GM18502 (cell line): Measurements from ENCODE around the gene OR2S2.
"Not testable (repeated sequence)": the region's sequence is repeated elsewhere in the genome, so short reads cannot be mapped to it uniquely, and the experiment has no call there.

Source experiments
- ATAC-seq: cut with Tn5 transposase; IDR thresholded peaks from one replicate; pipeline ENCODE4 v1.9.1; 2021; ENCODE audit warnings: mild to moderate bottlenecking; ENCODE audit not compliant: unreplicated experiment, poor library complexity

OR2S2 gene

GRCh38 chr9:35958104-35958837, at the start of gene OR2S2:
OR2S2 (minus strand) TSS chr9:35958154; CDS start chr9:35958098, 56 bp downstream.
- no peak for ATAC-seq

DNA sequence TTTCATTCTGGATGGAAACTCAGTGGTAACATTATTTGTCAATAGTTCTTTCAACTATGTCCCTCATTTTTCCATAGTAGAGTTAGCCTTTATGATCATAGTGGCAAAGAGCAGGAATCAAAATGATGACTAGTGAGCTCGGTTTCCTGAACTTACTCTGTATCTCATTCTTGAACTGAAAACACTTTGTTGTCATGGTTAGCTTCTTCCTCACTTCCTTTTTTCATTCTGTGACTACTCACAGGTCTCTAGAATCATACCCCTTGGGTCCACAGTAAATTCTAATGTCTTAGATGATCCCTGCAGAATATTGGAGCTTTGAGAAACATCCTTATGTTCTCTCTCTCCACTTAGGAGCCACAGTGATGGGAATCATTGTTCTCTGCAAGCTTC, 49.4 kb upstream of the OR2S2 start:
- peak; percentile 58 for ATAC-seq

GRCh38 chr9:36006549-36007315, 48.8 kb upstream of the OR2S2 start:
- ATAC-seq = no peak

- ATAC-seq = no peak
These were observed 47.9 kb upstream of the OR2S2 start for GRCh38 chr9:36005891-36006290.

DNA sequence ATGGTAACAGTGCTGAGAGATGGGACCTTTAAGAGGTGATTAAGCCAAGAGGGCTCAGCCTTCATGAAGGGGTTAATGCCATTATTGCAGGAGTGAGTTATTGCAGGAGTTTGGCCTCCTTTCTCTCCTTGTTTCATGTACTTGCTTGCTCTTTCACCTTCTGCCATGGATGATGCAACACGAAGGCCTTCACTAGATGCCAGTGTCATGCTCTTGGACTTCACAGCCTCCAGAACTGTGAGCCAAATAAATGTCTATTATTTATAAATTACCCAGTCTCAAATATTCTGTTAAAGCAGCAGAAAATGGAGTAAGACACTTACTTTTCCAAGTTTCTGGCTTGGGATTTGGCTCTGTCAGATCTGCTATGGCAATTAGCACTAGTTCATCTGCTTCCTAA, 40.4 kb upstream of the OR2S2 start:
- ATAC-seq = no peak

- not testable (repeated sequence) for ATAC-seq
These were observed 39.1 kb upstream of the OR2S2 start for GRCh38 chr9:35997016-35997415.

- ATAC-seq = no peak
These were observed 38.5 kb upstream of the OR2S2 start for GRCh38 chr9:35996358-35996970.

DNA sequence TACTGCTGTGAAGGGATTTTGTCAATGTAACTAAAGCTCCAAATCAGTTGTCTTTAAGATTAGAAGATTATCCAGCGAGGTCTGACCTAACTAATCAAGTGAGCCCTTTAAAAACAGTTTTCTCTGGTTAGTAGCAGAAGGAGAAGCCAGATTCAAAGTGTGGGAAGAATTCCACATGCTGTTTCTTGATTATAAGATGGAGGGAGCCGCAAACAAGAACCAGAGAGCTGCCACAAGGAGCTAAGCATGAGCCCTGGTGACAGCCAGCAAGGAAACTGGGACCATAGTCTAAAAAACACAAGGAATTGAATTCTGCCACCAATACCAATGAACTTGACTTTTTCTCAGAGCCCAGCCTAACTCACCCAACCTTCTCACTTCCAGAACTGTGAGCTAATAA, 37.0 kb upstream of the OR2S2 start:
- no peak for ATAC-seq

GRCh38 chr9:35993976-35994720, 36.2 kb upstream of the OR2S2 start:
- no peak for ATAC-seq

GRCh38 chr9:35993136-35993535, 35.2 kb upstream of the OR2S2 start:
- not testable (repeated sequence) for ATAC-seq

- no peak for ATAC-seq
These were observed 32.2 kb upstream of the OR2S2 start for GRCh38 chr9:35990155-35990554.

- ATAC-seq = no peak
These were observed 26.1 kb upstream of the OR2S2 start for GRCh38 chr9:35984021-35984420.

- ATAC-seq = no peak
These were observed 23.7 kb upstream of the OR2S2 start for GRCh38 chr9:35981699-35982098.

- no peak for ATAC-seq
These were observed 22.5 kb upstream of the OR2S2 start for GRCh38 chr9:35980289-35981011.

DNA sequence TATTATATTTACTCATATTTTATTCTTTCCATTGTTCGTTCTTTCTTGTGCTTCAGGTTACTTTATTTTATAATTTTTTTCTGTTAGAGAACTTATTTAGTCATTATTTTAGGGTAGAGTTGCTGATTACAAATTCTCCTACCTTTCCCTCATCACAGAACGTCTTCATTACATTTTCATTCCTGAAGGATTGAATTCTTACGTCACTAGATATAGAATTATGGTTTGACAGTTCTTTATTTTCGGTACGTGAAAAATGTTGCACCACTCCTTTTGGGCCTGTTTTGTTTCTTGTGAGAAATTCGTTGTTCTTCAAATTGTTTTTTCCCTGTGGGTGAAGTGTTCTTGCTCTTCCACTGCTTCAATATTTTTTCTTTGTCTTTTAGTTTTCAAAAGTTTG, 20.8 kb upstream of the OR2S2 start:
- ATAC-seq = no peak

GRCh38 chr9:35976726-35977125, 18.8 kb upstream of the OR2S2 start:
- ATAC-seq = no peak

DNA sequence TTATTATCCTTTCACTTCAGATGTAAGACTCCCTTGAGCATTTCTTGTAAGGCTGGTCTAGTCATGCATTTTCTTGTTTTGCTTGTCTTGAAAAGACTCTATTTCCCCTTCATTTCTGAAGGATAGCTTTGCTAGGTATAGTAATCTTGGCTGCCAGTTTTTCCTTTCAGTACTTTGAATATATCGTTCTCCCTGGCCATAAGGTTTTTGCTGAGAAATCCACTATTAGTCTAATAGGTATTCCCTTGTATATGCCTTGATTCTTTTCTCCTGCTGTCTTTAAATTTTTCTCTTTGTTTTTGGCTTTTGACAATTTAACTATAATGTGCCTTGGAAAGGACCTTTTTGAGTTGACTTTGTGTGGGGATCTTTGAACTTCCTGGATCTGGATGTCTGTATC, 16.8 kb upstream of the OR2S2 start:
- ATAC-seq = no peak

DNA sequence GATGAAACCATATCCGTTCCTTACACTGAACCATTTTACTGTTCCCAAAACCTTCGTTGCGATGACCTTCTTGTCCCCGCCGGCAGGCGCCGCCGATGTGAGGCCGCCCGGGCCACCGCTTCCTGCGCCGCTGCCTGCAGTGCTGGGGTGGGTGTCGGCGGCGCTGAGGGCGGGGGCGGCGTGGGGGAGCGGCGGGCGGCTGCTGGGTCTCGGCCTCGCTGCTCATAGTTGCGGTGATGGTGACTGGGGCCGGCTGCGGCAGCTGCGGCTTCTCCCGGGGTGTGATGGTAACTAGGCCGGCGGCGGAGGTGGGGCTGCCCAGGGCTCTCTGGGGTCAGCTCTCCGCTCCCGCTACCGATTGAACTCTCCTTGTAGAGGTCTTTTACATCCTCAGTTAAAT, 14.1 kb upstream of the OR2S2 start:
- no peak for ATAC-seq

DNA sequence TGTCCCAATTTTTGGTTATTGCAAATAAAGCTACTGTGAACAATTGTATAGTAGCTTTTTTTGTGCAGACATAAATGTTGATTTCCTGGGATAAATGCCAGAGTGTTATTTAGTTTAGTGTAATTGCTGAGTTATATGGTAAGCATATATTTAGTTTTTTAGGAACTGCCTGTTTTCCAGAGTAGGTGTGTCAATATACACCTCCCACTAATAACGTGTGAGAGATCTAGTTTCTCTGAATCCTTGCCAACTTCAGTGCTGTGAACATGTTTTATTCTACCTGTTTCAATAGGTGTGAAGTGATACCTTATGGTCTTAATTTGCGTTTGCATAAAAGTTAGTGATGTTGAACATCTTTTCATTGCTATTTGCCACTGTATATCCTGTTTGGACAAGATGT, 9.1 kb upstream of the OR2S2 start:
- no peak for ATAC-seq

DNA sequence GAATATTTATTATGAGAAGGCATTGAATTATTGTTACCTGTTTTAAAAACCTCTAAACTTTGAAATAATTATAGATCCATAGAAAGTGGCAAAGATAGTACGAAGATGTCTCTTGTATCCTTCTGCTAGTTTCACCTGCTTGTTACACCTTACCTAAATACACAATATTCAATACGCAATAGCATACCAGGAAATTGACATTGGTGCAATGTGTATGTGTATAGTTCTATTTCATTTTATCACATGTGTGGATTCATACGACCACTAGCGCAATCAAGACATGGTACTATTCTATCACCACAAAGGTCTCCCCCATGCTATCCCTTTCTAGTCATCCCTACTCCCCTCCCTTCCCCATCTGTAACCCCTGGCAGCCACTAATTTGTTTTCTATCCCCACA, 8.5 kb upstream of the OR2S2 start:
- no peak for ATAC-seq
